ENCODE data around the gene CCDC78. TPM values are rescaled to one million over a fixed set of nuclear protein-coding genes. Genes with fewer than 3 reads are reported as not detected.

CCDC78 gene
- polyA plus RNA-seq, 1 donor (not counting 4 experiments of a cell fraction or from before 2014, with no cell fraction given): 2.5 TPM

- H3K4me3 ChIP-seq (ENCODE audit: control insufficient read depth in 2 of 3, extremely low read depth in 1 of 3, insufficient read depth in 2 of 3, low read depth in 1 of 3, low read length in 3 of 3): peak overlapping the region; percentile 51 to 83 (median 81)
- peak overlapping the region; percentile 76 for H3K4me2 ChIP-seq (ENCODE audit: control insufficient read depth, extremely low read depth, insufficient read depth, low read depth, low read length)
- peaks cover 2% of the 10 kb centered on the region for H3K9me1 ChIP-seq (ENCODE audit: control insufficient read depth, extremely low read depth, insufficient read depth, low read length)
- peaks cover 0 to 1% of the 10 kb centered on the region in 2 experiments for H3K36me3 ChIP-seq (ENCODE audit: control insufficient read depth in 2 of 2, extremely low read depth in 1 of 2, insufficient read depth in 2 of 2, low read length in 2 of 2)
- dilution Hi-C loops (cut with MboI; ENCODE audit: extremely low pct_ligation_motif_present, low sequenced_read_pairs): no loop called here
- H3K4me1 ChIP-seq (ENCODE audit: control insufficient read depth, extremely low read depth, insufficient read depth, low read length): peaks cover 15% of the 10 kb centered on the region
- no peak overlapping the region for H2AFZ ChIP-seq (ENCODE audit: control insufficient read depth, low read length)
- TF ChIP-seq EZH2 (IDR thresholded peaks at IDR 0.05; ENCODE audit: low read length): no peak
- TF ChIP-seq CTCF (optimal IDR thresholded peaks at IDR 0.05 in 1 of 3, IDR thresholded peaks at IDR 0.05 in 1 of 3, conservative IDR thresholded peaks at IDR 0.05 in 1 of 3; ENCODE audit: extremely low read depth in 1 of 3, insufficient read depth in 2 of 3, low read length in 3 of 3): no peak
- no peak for FAIRE-seq
- no peak for DNase-seq (ENCODE audit: low read depth, low spot score)
- H3K27ac ChIP-seq (ENCODE audit: control insufficient read depth, insufficient read depth, low read length): no peak overlapping the region
- H4K20me1 ChIP-seq (ENCODE audit: control insufficient read depth, extremely low read depth, insufficient read depth, low read length): peaks cover 3% of the 10 kb centered on the region
- no peaks in the 10 kb centered on the region for H3K9me3 ChIP-seq (ENCODE audit: control insufficient read depth, low read depth, low read length)
- H3K9ac ChIP-seq (ENCODE audit: control insufficient read depth, extremely low read depth, insufficient read depth, low read length): no peak overlapping the region
- peaks cover under 1% of the 10 kb centered on the region for H3K79me2 ChIP-seq (ENCODE audit: control insufficient read depth, insufficient read depth, low read length)
- no peaks in the 10 kb centered on the region for H3K27me3 ChIP-seq (ENCODE audit: control insufficient read depth, extremely low read depth, insufficient read depth, low read length)
Observed at GRCh38 chr16:721765-722540, 4.3 kb downstream of the CCDC78 start.

DNA sequence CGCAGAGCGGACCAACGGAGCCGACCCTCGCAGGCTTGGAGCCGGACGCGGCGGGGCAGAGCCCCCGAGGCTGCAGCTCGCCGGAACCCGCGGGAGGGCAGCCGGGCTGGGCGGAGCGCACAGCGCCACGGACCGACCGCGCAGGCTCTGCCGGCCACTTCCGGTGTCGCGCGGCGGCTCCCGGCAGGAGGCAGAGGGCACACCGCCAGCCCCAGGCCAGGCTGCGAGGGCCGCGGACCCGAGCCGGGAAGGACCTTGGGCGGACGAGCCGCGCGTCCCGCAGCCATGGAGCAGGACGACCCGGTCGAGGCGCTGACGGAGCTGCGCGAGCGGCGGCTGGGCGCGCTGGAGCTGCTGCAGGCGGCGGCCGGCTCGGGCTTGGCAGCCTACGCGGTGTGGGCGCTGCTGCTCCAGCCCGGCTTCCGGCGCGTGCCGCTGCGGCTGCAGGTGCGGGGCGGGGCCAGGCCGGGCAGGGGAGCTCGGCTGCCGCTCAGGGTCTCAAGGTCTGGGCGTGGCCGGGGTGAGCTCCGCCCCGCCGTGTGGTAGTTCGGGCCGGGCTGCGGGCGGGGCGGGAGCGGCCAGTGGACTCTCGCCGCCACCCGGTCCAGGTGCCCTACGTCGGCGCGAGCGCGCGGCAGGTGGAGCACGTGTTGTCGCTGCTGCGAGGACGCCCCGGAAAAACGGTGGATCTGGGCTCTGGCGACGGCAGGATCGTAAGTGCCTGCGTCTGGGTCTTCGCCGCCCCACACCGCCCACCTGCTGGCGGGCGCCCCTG is 5.1 kb downstream of the CCDC78 start, which contains the start of gene ANTKMT:
Gene ANTKMT (plus strand): TSS at position 157 of the 775 bp plus-strand sequence. CDS start 129 bp downstream, at position 286.
- Histone ChIP-seq H3K9ac (ENCODE audit: control insufficient read depth, extremely low read depth, insufficient read depth, low read length) (peak within 1 kb of the TSS; percentile 79), H3K27me3 (ENCODE audit: control insufficient read depth, extremely low read depth, insufficient read depth, low read length) (no peaks in the 10 kb centered on the region), H3K36me3 (ENCODE audit: control insufficient read depth in 2 of 2, extremely low read depth in 1 of 2, insufficient read depth in 2 of 2, low read length in 2 of 2) (peaks cover 0 to 1% of the 10 kb centered on the region in 2 experiments), H4K20me1 (ENCODE audit: control insufficient read depth, extremely low read depth, insufficient read depth, low read length) (peaks cover 5% of the 10 kb centered on the region), H3K4me2 (ENCODE audit: control insufficient read depth, extremely low read depth, insufficient read depth, low read depth, low read length) (peak within 1 kb of the TSS; percentile 76), H3K27ac (ENCODE audit: control insufficient read depth, insufficient read depth, low read length) (peak within 1 kb of the TSS; percentile 66), H3K79me2 (ENCODE audit: control insufficient read depth, insufficient read depth, low read length) (peaks cover 7% of the 10 kb centered on the region), H2AFZ (ENCODE audit: control insufficient read depth, low read length) (peak within 1 kb of the TSS; percentile 73), H3K9me3 (ENCODE audit: control insufficient read depth, low read depth, low read length) (no peaks in the 10 kb centered on the region), H3K4me3 (ENCODE audit: control insufficient read depth in 2 of 3, extremely low read depth in 1 of 3, insufficient read depth in 2 of 3, low read depth in 1 of 3, low read length in 3 of 3) (peak within 1 kb of the TSS; percentile 60 to 83 (median 81)), H3K4me1 (ENCODE audit: control insufficient read depth, extremely low read depth, insufficient read depth, low read length) (peaks cover 15% of the 10 kb centered on the region), H3K9me1 (ENCODE audit: control insufficient read depth, extremely low read depth, insufficient read depth, low read length) (peaks cover 2% of the 10 kb centered on the region)
- TF ChIP-seq CTCF (optimal IDR thresholded peaks at IDR 0.05 in 1 of 3, IDR thresholded peaks at IDR 0.05 in 1 of 3, conservative IDR thresholded peaks at IDR 0.05 in 1 of 3; ENCODE audit: extremely low read depth in 1 of 3, insufficient read depth in 2 of 3, low read length in 3 of 3): no peak
- TF ChIP-seq EZH2 (IDR thresholded peaks at IDR 0.05; ENCODE audit: low read length): no peak
- DNase-seq (ENCODE audit: low read depth, low spot score): no peak
- dilution Hi-C loops (cut with MboI; ENCODE audit: extremely low pct_ligation_motif_present, low sequenced_read_pairs): no loop called here
- no peak for FAIRE-seq
